ENCODE data around the gene SOX5.

- no peak for TF ChIP-seq RAD21 (IDR thresholded peaks at IDR 0.05 in 1 of 2, conservative IDR thresholded peaks at IDR 0.05 in 1 of 2; ENCODE audit: low read depth in 2 of 2, low read length in 2 of 2)
- no peak for TF ChIP-seq RNF2 (IDR thresholded peaks at IDR 0.05; ENCODE audit: borderline replicate concordance, low read depth, low read length, missing control alignments, poor library complexity, severe bottlenecking)
- TF ChIP-seq CTCF (IDR thresholded peaks at IDR 0.05; ENCODE audit: control extremely low read depth in 1 of 3, insufficient read depth in 1 of 3, low read depth in 1 of 3, low read length in 3 of 3) = no peak
- no peak for TF ChIP-seq CHD2 (IDR thresholded peaks at IDR 0.05; ENCODE audit: low read length)
- no peak for TF ChIP-seq BRCA1 (IDR thresholded peaks at IDR 0.05; ENCODE audit: low read depth, low read length)
- TF ChIP-seq TAF1 (IDR thresholded peaks at IDR 0.05; ENCODE audit: low read depth, low read length) = no peak
- no peak for TF ChIP-seq EZH2 (IDR thresholded peaks at IDR 0.05; ENCODE audit: low read depth, low read length, severe bottlenecking)
- TF ChIP-seq JUND (IDR thresholded peaks at IDR 0.05; ENCODE audit: low read length) = no peak
- TF ChIP-seq YY1 (IDR thresholded peaks at IDR 0.05; ENCODE audit: low read depth, low read length) = no peak
- TF ChIP-seq USF2 (IDR thresholded peaks at IDR 0.05; ENCODE audit: low read length) = no peak
- TF ChIP-seq SP1 (IDR thresholded peaks at IDR 0.05; ENCODE audit: low read depth, low read length) = no peak
Observed at GRCh38 chr12:23536293-23536692, 413.2 kb downstream of the SOX5 start.
